ENCODE data around the gene RNF166. TPM values are rescaled to one million over a fixed set of nuclear protein-coding genes. Genes with fewer than 3 reads are reported as not detected.

The RNF166 gene
- total RNA-seq, 1 experiment from 2014 or later = 26.5 TPM

DNA sequence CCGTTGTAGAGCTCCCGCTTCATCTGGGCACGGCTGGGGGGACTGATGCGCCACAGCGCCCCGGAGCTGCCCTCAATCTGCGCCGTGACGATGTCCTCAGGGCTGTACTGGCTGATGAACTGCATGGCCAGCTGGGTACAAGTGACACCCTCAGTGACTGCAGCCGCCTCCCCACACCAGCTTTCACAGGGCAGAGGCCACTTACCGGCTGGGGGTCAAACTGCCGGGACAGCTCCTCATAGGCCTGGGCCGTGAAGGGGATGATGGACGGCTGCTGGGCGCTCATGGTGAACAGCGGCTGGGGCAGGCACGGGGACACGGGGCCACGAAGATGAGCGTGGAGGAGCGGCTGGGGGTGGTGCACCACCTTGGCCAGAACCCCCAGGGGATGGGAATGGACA is 10.4 kb upstream of the RNF166 start:
- H3K27me3 ChIP-seq (ENCODE audit: insufficient read depth, low read length) = no peaks in the 10 kb centered on the region
- H3K4me2 ChIP-seq (ENCODE audit: insufficient read depth, insufficient read length, low read length) = no peak overlapping the region
- H3K79me2 ChIP-seq (ENCODE audit: insufficient read depth, low read length) = no peaks in the 10 kb centered on the region
- Mint-ChIP-seq H3K27ac (no peak overlapping the region; a peak in 1 of 7 replicates), H3K36me3 (ENCODE audit: insufficient read depth in 1 of 3, low read depth in 3 of 3) (peaks cover 10 to 42% (median 40%) of the 10 kb centered on the region in 3 experiments; a peak in 6 of 7 replicates), H3K27me3 (ENCODE audit: low read depth) (no peaks in the 10 kb centered on the region), H3K4me1 (peaks cover 0 to 6% of the 10 kb centered on the region in 2 experiments; a peak in 1 of 4 replicates), H3K9me3 (no peaks in the 10 kb centered on the region), H3K4me3 (no peak overlapping the region)
- H3K9ac ChIP-seq (ENCODE audit: extremely low read depth, insufficient read length, low read length) = no peak overlapping the region
- H3K14ac ChIP-seq (ENCODE audit: insufficient read depth, low read length) = no peak overlapping the region
- H3K18ac ChIP-seq (ENCODE audit: insufficient read length, low read depth, low read length) = no peak overlapping the region
- no peak overlapping the region for H3K4ac ChIP-seq (ENCODE audit: low read depth, low read length)
- H3K23me2 ChIP-seq (ENCODE audit: insufficient read length, low read depth, low read length, poor library complexity, severe bottlenecking) = no peaks in the 10 kb centered on the region
- H2BK20ac ChIP-seq (ENCODE audit: low read depth, low read length, poor library complexity, severe bottlenecking) = no peak overlapping the region
- H3T11ph ChIP-seq (ENCODE audit: low read length) = no peak overlapping the region
- H4K8ac ChIP-seq (replicated peaks; ENCODE audit: insufficient read length, low read depth, low read length) = no peak overlapping the region
- H4K91ac ChIP-seq (ENCODE audit: insufficient read length, low read depth, low read length) = no peak overlapping the region
- H4K20me1 ChIP-seq (ENCODE audit: control insufficient read depth, insufficient read depth, insufficient read length) = no peaks in the 10 kb centered on the region
- no peak overlapping the region for H4K5ac ChIP-seq (ENCODE audit: insufficient read length, low read depth, low read length)
- no peak for TF ChIP-seq CTCF (conservative IDR thresholded peaks at IDR 0.05)
- DNase-seq = no peak
- no peaks in the 10 kb centered on the region for H3K9me3 ChIP-seq (ENCODE audit: control insufficient read depth, low read depth, low read length)
- H3K56ac ChIP-seq (ENCODE audit: insufficient read length, low read depth, low read length) = no peak overlapping the region
- no peak overlapping the region for H3K27ac ChIP-seq (ENCODE audit: insufficient read length, low read depth, low read length)
- H2BK15ac ChIP-seq (ENCODE audit: low read depth, low read length) = no peak overlapping the region
- no peak overlapping the region for H2BK120ac ChIP-seq (ENCODE audit: low read depth, low read length, poor library complexity, severe bottlenecking)
- WGBS (ENCODE audit: extremely low coverage, insufficient read length, low lambda C conversion rate) = no CpG with 5 or more reads among the region's 21 CpGs
- no peaks in the 10 kb centered on the region for H3K4me1 ChIP-seq (ENCODE audit: insufficient read depth, low read length)
- no peaks in the 10 kb centered on the region for H3K79me1 ChIP-seq (ENCODE audit: insufficient read depth, low read depth, low read length, poor library complexity, severe bottlenecking)
- H2AFZ ChIP-seq (ENCODE audit: low read length) = no peak overlapping the region
- no peak overlapping the region for H3K23ac ChIP-seq (ENCODE audit: insufficient read length, low read depth, low read length)
- no peak overlapping the region for H2BK12ac ChIP-seq (ENCODE audit: insufficient read length, low read depth, low read length)
- no peak overlapping the region for H2AK5ac ChIP-seq (ENCODE audit: insufficient read length, low read length)
- H2BK5ac ChIP-seq (ENCODE audit: insufficient read length, low read length) = no peak overlapping the region

Data from H9 (cell line).